ENCODE data around the gene EIF2D.
"Not testable (repeated sequence)": the region's sequence is repeated elsewhere in the genome, so short reads cannot be mapped to it uniquely, and the experiment has no call there.

DNA sequence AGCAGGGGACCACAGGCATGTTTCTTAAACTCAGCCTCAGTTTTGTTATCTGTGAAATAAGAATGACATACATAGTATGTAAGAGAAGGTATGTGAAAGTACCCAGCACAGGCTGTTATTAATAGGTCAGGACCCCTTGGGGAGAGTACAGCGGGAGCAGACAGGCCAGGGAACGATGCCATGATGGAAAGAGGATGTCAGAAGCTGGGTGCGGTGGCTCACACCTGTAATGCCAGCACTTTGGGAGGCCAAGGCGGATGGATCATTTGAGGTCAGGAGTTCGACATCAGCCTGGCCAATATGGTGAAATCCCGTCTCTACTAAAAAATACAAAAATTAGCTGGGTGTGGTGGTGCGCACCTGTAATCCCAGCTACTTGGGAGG is 31.2 kb downstream of the EIF2D start:
- TF ChIP-seq POLR2A, POLR2AphosphoS5 (IDR thresholded peaks at IDR 0.05; ENCODE audit: low read depth, low read length): not testable (repeated sequence)
